ENCODE results near the gene PIK3C2G.
"Not testable (repeated sequence)": the region's sequence is repeated elsewhere in the genome, so short reads cannot be mapped to it uniquely, and the experiment has no call there.

The PIK3C2G gene

GRCh38 chr12:18476861-18477260 is 215.5 kb downstream of the PIK3C2G start:
- DNase-seq = no peak

DNA sequence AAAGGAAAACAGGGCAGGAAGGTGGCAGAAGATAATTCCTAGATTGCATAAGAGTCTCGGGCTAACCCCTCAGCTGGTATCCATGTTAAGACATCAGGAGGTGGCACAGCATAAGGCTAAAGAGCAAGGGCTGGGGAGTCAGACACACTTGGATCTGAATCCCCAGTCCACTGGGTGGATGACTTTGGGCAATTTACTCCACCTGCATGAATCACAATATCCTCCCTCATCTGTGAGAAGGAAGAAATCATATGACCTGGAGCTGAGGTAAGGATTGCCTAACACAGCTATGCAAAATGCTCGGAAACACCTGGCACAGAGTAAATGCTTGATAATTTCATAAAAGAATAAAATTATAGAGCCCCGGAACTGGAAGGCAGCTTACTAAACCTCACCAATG is 217.9 kb downstream of the PIK3C2G start:
- DNase-seq = no peak

DNA sequence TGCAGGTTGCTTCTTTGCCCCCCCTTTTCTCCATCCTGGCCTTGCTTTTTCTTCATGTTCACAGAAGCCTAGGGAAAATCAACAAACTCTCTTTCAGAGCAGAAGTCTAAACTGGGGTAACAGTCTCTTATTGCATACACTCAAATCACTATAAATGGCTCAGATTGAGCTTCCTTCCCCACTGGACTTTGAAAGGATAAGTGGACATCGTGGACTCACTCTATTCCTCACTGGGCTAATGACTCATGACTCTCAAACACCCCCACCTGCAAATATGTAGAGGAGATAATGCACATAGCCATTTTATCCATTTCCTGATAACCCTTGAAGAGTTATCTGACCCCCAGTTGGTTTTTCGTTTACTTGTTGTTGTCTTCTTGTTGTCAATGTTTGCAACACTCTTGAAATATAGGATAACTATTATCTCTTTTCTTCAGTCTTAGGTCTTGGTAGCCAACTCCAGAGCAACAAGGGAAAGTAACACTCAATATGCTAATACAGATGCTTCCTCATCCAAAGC is 221.3 kb downstream of the PIK3C2G start:
- no peak for DNase-seq

GRCh38 chr12:18483698-18484325 is 222.5 kb downstream of the PIK3C2G start:
- no peak for DNase-seq

GRCh38 chr12:18486036-18486435 is 224.7 kb downstream of the PIK3C2G start:
- DNase-seq = no peak

GRCh38 chr12:18487509-18487908 is 226.2 kb downstream of the PIK3C2G start:
- DNase-seq = no peak

- no peak for DNase-seq
Measured at GRCh38 chr12:18492372-18493025, 231.2 kb downstream of the PIK3C2G start.

- DNase-seq = no peak
Measured at GRCh38 chr12:18496156-18496555, 234.8 kb downstream of the PIK3C2G start.

GRCh38 chr12:18500160-18500574 is 238.8 kb downstream of the PIK3C2G start:
- not testable (repeated sequence) for DNase-seq

DNA sequence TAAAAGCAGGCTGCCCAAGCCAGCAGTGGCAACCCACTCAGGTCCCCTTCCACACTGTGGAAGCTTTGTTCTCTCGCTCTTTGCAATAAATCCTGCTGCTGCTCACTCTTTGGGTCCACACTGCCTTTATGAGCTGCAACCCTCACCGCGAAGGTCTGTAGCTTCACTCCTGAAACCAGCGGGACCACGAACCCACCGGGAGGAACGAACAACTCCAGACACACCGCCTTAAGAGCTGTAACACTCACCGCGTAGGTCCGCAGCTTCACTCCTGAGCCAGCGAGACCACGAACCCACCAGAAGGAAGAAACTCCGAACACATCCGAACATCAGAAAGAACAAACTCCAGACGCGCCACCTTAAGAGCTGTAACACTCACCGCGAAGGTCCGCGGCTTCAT is 239.4 kb downstream of the PIK3C2G start:
- not testable (repeated sequence) for DNase-seq

DNA sequence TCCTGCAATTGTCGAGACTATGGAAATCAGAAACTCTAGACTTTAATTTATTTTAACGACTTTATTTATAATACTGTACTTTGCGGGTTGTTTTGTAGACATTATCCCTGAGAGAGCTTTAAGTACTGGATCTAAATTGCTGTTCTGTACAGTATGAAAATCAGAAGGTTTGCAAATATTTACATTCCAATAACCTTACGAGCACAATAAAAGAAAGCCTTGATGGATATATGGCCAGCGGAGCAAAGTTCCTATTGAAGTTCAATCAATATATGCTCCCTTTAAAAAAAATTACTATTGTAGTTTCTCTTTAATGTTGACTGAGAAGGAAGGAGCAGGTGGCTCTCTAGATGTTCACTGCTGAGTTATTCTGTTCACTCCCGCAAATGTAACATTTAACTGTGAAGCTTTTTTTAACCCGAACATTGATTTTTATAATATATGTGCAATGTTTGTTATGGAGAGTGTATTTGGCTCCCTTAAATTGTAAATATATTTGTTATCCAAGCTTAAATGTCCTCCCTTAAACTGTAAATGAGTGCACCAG is 241.2 kb downstream of the PIK3C2G start:
- DNase-seq = no peak

DNA sequence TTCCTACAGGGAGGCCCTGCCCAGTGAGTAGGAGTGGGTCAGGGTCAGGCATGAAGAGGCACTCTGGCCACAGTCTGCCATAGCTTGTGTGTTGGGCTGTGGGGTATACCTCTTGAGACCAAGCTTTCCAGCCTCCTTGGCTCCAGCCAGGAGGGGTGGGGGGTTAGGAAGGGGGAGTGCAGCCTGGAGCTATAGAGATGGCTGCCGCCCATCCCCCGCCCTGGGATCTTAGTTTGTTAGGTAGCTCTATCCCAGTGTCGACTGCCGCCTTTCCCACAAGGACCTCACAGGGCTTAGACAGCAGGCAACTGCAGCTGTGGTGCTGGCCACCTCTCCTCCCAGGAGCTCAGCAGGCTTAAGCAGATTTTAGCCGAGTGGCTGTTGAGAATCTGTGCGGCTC is 260.1 kb downstream of the PIK3C2G start:
- no peak for DNase-seq

- DNase-seq = no peak
Measured at GRCh38 chr12:18522806-18523205, 261.5 kb downstream of the PIK3C2G start.

- not testable (repeated sequence) for DNase-seq
Measured at GRCh38 chr12:18542497-18542896, 281.2 kb downstream of the PIK3C2G start.

GRCh38 chr12:18546399-18546798 is 285.1 kb downstream of the PIK3C2G start:
- no peak for DNase-seq

DNA sequence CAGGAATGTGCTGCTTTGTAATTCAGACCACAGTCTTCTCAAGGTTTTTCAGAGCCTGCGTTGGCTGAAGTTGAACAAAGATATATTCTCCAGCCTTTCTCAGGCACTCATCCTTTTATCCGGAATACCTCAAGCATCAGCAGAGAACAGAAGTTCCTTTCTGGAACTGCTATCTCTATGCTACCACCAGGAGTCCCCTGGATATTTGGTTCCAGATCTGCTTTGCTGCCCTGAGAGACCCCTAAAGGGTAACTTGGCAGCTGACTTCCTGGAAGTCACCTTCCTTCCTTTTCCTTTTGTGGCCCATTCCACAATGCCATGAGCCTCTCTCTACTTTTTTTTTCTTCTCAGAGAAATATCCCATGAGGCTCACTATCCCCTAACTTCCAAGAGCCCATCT is 288.3 kb downstream of the PIK3C2G start:
- no peak for DNase-seq

GRCh38 chr12:18551106-18551505 is 289.8 kb downstream of the PIK3C2G start:
- no peak for DNase-seq

DNA sequence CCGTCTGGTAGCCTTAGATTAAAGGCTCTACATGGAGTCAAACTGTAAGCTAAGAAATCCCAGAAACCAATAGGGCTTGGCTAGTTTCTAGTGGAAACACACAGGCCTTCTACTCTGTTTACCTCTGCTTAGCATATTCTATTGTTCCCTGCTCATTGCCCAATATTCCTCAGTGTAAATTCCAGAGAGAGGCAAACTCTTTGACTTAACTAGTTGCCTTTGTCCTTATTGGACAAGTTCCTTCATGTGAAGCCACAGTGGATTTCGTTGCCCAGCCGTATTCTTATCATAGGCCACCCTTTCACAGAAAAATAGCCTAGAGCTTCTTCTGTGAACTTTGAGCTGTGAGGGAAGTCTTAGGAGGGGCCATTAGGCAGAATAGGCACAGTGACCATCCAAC is 290.4 kb downstream of the PIK3C2G start:
- no peak for DNase-seq

DNA sequence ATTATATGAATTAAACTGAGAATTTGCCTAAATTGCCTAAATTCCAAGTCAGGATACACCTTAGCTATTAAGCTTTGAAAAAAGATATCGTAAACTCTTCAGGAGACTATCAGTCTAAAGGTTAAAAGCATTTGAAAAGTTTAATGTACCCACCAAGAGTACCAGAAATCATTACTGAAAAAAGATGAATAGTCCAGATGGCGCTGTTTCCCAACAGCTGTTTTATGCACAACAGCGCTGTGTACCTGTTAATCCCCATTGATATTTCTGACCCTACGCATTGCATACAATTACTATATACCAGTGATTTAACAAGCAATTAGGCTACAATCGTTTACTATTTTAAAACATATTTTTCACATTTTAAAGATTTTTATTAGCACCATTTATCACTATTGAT is 291.5 kb downstream of the PIK3C2G start:
- DNase-seq = no peak

GRCh38 chr12:18556161-18556560 is 294.8 kb downstream of the PIK3C2G start:
- DNase-seq = no peak

- DNase-seq = no peak
Measured at GRCh38 chr12:18559242-18559641, 297.9 kb downstream of the PIK3C2G start.

DNA sequence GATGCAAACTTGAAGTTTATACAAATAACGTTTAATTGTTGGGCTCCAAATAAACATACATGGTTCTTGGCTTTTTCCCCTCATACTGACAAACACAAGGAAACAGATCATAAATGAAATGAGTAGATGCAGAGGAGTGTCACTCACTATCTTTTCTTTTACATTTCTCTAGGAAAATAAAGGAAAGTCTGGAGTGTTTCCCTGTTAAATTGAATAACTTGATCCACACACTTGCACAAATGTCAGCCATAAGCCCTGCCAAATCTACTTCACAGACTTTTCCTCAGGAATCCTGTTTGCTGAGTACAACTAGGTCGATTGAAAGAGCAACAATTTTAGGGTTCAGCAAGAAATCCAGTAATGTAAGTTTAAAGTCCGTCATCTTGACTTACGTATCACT is 301.2 kb downstream of the PIK3C2G start:
- no peak for DNase-seq

- no peak for DNase-seq
Measured at GRCh38 chr12:18564306-18564705, 303.0 kb downstream of the PIK3C2G start.

DNA sequence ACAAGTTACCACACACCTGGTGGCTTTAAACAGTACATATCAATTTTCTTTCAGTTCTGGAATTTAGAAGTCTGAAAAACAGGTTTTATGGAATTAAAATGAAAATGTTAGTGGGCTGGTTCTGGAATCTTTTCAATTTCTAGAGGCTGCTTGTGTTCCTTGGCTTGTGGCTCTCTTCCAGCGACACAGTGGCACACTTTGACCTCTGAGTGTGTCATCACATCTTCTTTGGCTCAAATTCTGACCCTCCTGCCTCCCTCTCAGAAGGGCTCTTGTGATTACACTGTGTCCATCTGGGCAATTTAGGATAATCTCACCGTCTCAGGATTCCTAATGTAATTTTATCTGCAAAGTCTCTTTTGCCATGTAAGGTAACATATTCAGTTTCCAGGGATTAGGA is 306.5 kb downstream of the PIK3C2G start:
- DNase-seq = no peak
